ENCODE measurements around the gene CYP2W1.

The CYP2W1 gene

DNA sequence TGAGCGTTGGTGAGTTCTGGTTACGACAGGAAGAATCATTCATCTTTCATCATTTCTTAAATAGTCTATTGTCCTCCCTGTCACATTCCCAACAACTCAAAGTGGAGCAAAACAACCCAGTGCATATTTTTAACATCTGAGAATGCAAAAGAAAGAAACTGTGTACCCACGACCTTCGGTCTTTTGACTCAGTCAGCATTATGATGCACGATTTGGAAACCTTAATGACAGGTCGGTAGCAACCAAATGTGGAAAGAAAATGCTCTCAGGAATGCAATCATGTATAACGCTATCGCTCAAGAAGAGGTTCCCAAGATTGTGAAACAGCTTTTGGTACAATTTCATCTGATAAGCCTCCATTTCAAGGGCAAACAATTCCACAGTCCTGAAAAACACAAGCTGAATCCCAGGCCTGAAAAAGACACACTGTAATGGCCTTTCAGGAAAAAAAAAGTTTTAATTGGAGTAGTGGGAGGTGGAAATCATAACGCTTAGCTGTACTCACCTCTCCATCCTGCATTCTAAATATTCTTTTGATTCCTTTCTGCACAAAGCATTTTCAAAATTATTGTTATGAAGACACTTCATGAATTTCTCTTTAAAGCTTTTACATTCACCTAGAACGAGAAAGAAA lies 10.2 kb upstream of the CYP2W1 start:
- TF ChIP-seq, protein P1, sequence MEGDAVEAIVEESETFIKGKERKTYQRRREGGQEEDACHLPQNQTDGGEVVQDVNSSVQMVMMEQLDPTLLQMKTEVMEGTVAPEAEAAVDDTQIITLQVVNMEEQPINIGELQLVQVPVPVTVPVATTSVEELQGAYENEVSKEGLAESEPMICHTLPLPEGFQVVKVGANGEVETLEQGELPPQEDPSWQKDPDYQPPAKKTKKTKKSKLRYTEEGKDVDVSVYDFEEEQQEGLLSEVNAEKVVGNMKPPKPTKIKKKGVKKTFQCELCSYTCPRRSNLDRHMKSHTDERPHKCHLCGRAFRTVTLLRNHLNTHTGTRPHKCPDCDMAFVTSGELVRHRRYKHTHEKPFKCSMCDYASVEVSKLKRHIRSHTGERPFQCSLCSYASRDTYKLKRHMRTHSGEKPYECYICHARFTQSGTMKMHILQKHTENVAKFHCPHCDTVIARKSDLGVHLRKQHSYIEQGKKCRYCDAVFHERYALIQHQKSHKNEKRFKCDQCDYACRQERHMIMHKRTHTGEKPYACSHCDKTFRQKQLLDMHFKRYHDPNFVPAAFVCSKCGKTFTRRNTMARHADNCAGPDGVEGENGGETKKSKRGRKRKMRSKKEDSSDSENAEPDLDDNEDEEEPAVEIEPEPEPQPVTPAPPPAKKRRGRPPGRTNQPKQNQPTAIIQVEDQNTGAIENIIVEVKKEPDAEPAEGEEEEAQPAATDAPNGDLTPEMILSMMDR (IDR thresholded peaks at IDR 0.05), result no peak
- no peak for DNase-seq
- H3K4me1 Mint-ChIP-seq, result peaks cover 42% of the 10 kb centered on the region
- peak overlapping the region; percentile 65 for H3K4me3 Mint-ChIP-seq
- H3K36me3 Mint-ChIP-seq (ENCODE audit: low read depth), result peaks cover 27% of the 10 kb centered on the region
- H3K9me3 Mint-ChIP-seq, result no peaks in the 10 kb centered on the region
- H3K27ac Mint-ChIP-seq, result no peak overlapping the region
- no peaks in the 10 kb centered on the region for H3K27me3 Mint-ChIP-seq (ENCODE audit: low read depth, poor library complexity)

DNA sequence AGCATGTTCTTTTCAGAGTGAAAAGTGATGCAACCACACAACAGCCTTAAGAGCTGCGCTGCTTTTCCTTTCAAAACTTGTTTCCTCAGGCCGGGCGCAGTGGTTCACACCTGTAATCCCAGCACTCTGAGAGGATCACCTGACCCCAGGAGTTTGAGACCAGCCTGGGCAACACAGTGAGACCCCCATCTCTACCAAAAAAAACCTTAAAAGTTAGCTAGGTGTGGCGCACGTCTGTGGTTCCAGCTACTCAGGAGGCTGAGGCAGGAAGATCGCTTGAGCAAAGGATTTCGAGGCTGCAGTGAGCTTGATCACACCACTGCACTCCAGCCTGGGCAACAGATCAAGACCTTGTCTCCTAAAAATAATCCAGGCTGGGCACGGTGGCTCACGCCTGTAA lies 9.7 kb upstream of the CYP2W1 start:
- H3K36me3 Mint-ChIP-seq (ENCODE audit: low read depth), result peaks cover 23% of the 10 kb centered on the region
- no peaks in the 10 kb centered on the region for H3K9me3 Mint-ChIP-seq
- H3K4me1 Mint-ChIP-seq, result peaks cover 46% of the 10 kb centered on the region
- peak overlapping the region; percentile 65 for H3K4me3 Mint-ChIP-seq
- TF ChIP-seq, protein P1 (IDR thresholded peaks at IDR 0.05), result no peak
- no peak for DNase-seq
- no peaks in the 10 kb centered on the region for H3K27me3 Mint-ChIP-seq (ENCODE audit: low read depth, poor library complexity)
- no peak overlapping the region for H3K27ac Mint-ChIP-seq

DNA sequence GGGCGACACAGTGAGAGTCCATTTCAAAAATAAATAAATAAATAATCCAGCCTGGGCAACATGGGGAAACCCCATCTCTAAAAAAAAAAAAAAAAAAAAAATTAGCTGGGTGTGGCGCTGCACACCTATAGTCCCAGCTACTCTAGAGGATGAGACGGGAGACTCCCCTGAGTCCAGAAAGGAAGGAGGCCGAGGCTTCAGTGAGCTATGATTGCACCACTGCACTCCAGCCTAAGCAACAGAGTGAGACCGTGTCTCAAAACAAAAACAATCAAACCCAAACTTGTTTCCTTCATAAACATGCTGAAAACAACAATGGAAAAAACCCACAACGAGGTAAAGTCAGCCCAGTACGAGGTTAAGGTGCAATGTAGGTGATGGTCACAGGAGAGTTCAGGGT lies 8.8 kb upstream of the CYP2W1 start:
- H3K27ac Mint-ChIP-seq, result peak overlapping the region; percentile 94
- H3K9me3 Mint-ChIP-seq, result no peaks in the 10 kb centered on the region
- H3K36me3 Mint-ChIP-seq (ENCODE audit: low read depth), result peaks cover 23% of the 10 kb centered on the region
- TF ChIP-seq, protein P1 (IDR thresholded peaks at IDR 0.05), result no peak
- DNase-seq, result no peak
- peaks cover 46% of the 10 kb centered on the region for H3K4me1 Mint-ChIP-seq
- peak overlapping the region; percentile 92 for H3K4me3 Mint-ChIP-seq
- peaks cover 3% of the 10 kb centered on the region for H3K27me3 Mint-ChIP-seq (ENCODE audit: low read depth, poor library complexity)

GRCh38 chr7:974820-975681 lies 7.9 kb upstream of the CYP2W1 start, which contains the start of gene COX19:
COX19 (minus strand) TSS chr7:975549; CDS start chr7:975509, 40 bp downstream.
- H3K27ac Mint-ChIP-seq, result peak within 1 kb of the TSS; percentile 94
- TF ChIP-seq, protein P1 (IDR thresholded peaks at IDR 0.05), result no peak
- DNase-seq, result peak; percentile 93

DNA sequence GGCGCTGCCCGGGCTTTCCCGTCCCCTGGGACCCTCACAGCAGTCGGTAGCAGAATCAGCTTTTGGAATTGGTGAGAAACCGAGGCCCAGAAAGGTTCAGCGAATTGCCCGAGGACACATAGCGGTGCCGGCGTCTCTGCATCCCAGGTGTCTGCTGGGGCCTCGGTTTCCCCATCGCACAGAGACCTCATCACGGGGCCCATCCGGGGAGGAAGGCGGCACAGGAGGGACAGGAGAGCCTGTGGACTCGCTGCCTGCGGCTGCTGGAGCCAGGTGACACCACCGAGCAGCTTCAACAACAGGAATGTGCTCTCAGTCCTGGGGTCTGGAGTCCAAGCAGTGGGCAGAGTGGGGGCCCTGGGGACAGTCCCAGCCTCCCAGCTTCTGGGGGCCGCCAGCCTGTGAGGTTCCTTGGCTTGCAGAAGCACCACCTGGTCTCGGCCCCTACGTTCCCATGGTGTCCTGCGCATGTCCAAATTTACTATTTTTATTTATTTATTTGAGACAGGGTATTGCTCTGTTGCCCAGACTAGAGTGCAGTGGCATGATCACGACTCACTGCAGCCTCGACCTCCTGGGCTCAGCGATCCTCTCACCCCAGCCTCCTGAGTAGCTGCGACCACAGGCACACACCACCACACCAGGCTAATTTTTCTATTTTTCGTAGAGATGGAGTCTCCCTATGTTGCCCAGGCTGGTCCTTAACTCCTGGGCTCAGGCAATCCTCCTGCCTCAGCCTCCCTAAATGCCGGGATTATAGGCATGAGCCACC lies 7.1 kb upstream of the CYP2W1 start:
- Mint-ChIP-seq H3K36me3 (ENCODE audit: low read depth) (peaks cover 21% of the 10 kb centered on the region), H3K27ac (no peak overlapping the region), H3K4me1 (peaks cover 49% of the 10 kb centered on the region), H3K9me3 (no peaks in the 10 kb centered on the region), H3K4me3 (peak overlapping the region; percentile 83), H3K27me3 (ENCODE audit: low read depth, poor library complexity) (peaks cover 8% of the 10 kb centered on the region)
- no peak for DNase-seq
- TF ChIP-seq, protein P1 (IDR thresholded peaks at IDR 0.05), result no peak

More at GRCh38 chr7:974820-975681, 7.9 kb upstream of the CYP2W1 start, which contains the start of gene COX19:
- peaks cover 5% of the 10 kb centered on the region for H3K27me3 Mint-ChIP-seq (ENCODE audit: low read depth, poor library complexity)
- H3K9me3 Mint-ChIP-seq, result no peaks in the 10 kb centered on the region
- H3K4me3 Mint-ChIP-seq, result peak within 1 kb of the TSS; percentile 92
- peaks cover 23% of the 10 kb centered on the region for H3K36me3 Mint-ChIP-seq (ENCODE audit: low read depth)
- peaks cover 46% of the 10 kb centered on the region for H3K4me1 Mint-ChIP-seq
